Activated T-helper 2 cell treated with anti-CD3 and anti-CD28 coated beads, Interferon-gamma antibody, Interleukin-2, Interleukin-4, amounts not matched to agents 10 μg/mL and 5 μg/mL and 100 μg/mL, durations not matched to agents 14 hours and 24 hours and 36 hours (primary cell): ENCODE measurements around the gene LBP. TPM values are rescaled to one million over a fixed set of nuclear protein-coding genes. Genes with fewer than 3 reads are reported as not detected.

Source experiments
- DNase-seq: peaks from one replicate; pipeline ENCODE4 v3.0.0; 2021; ENCODE audit warnings: low spot score
- H3K27ac Mint-ChIP-seq: one replicate; pipeline ENCODE4 v1.8.0; 2021; ENCODE audit warnings: mixed read lengths
- H3K27me3 Mint-ChIP-seq: one replicate; pipeline ENCODE4 v1.8.0; 2021; ENCODE audit warnings: low read depth, mixed read lengths
- H3K36me3 Mint-ChIP-seq: one replicate; pipeline ENCODE4 v1.8.0; 2021; ENCODE audit warnings: low read depth, mixed read lengths
- H3K4me1 Mint-ChIP-seq: one replicate; pipeline ENCODE4 v1.8.0; 2021; ENCODE audit warnings: low read depth, mixed read lengths
- H3K4me3 Mint-ChIP-seq: one replicate; pipeline ENCODE4 v1.8.0; 2021; ENCODE audit warnings: low read depth, mild to moderate bottlenecking, moderate library complexity, mixed read lengths
- H3K9me3 Mint-ChIP-seq: one replicate; pipeline ENCODE4 v1.8.0; 2021; ENCODE audit warnings: mixed read lengths
- intact Hi-C: fragments of 100-400 bp; cut with micrococcal nuclease; formaldehyde crosslinking; loops from one replicate; pipeline ENCODE4 v1.15.1; 2023
- total RNA-seq: library from RNA; stranded (reverse); gene quantifications from 2 replicates; pipeline ENCODE4 v1.2.3, GENCODE V29; 2022

The LBP gene
- total RNA-seq, 1 donor from 2014 or later: not detected

GRCh38 chr20:38420388-38421085 lies 74.3 kb downstream of the LBP start:
- Mint-ChIP-seq H3K9me3 (no peaks in the 10 kb centered on the region), H3K27ac (no peak overlapping the region), H3K4me3 (no peak overlapping the region), H3K27me3 (no peaks in the 10 kb centered on the region), H3K4me1 (peaks cover 6% of the 10 kb centered on the region), H3K36me3 (peaks cover 91% of the 10 kb centered on the region)
- intact Hi-C loops: no loop called here
- DNase-seq: no peak

- intact Hi-C loops: no loop called here
- DNase-seq: no peak
- no peaks in the 10 kb centered on the region for H3K27me3 Mint-ChIP-seq
- peaks cover 92% of the 10 kb centered on the region for H3K36me3 Mint-ChIP-seq
- no peak overlapping the region for H3K4me3 Mint-ChIP-seq
- no peak overlapping the region for H3K27ac Mint-ChIP-seq
- H3K9me3 Mint-ChIP-seq: no peaks in the 10 kb centered on the region
- peaks cover 14% of the 10 kb centered on the region for H3K4me1 Mint-ChIP-seq
Measured at GRCh38 chr20:38421915-38422314, 75.6 kb downstream of the LBP start.

GRCh38 chr20:38423541-38423940 lies 77.3 kb downstream of the LBP start:
- no peak overlapping the region for H3K4me3 Mint-ChIP-seq
- no peaks in the 10 kb centered on the region for H3K27me3 Mint-ChIP-seq
- H3K4me1 Mint-ChIP-seq: peaks cover 20% of the 10 kb centered on the region
- no peak overlapping the region for H3K27ac Mint-ChIP-seq
- DNase-seq: no peak
- H3K36me3 Mint-ChIP-seq: peaks cover 96% of the 10 kb centered on the region
- H3K9me3 Mint-ChIP-seq: no peaks in the 10 kb centered on the region
- intact Hi-C loops: no loop called here

DNA sequence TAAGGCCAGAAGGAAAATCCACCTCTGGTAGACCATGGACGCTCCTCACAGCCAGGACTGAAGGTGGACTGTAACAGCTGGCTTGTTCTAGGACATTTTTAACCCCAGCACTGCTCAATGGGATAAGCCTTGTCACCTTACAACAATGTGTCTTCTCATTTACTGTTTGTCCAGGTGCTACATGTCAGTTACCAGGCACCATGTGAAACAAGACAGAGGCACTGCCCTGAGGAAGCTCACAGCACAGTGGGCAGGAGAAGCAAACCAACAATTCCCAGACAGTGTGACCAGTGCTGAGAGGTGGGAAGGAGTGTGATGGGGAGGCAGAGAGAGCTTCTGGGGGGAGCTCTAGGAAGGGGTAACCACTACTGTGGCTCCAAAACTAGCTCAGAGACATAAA lies 78.1 kb downstream of the LBP start:
- no peaks in the 10 kb centered on the region for H3K27me3 Mint-ChIP-seq
- peaks cover 20% of the 10 kb centered on the region for H3K4me1 Mint-ChIP-seq
- H3K27ac Mint-ChIP-seq: no peak overlapping the region
- H3K9me3 Mint-ChIP-seq: no peaks in the 10 kb centered on the region
- DNase-seq: no peak
- H3K4me3 Mint-ChIP-seq: no peak overlapping the region
- intact Hi-C loops: no loop called here
- peaks cover 96% of the 10 kb centered on the region for H3K36me3 Mint-ChIP-seq

DNA sequence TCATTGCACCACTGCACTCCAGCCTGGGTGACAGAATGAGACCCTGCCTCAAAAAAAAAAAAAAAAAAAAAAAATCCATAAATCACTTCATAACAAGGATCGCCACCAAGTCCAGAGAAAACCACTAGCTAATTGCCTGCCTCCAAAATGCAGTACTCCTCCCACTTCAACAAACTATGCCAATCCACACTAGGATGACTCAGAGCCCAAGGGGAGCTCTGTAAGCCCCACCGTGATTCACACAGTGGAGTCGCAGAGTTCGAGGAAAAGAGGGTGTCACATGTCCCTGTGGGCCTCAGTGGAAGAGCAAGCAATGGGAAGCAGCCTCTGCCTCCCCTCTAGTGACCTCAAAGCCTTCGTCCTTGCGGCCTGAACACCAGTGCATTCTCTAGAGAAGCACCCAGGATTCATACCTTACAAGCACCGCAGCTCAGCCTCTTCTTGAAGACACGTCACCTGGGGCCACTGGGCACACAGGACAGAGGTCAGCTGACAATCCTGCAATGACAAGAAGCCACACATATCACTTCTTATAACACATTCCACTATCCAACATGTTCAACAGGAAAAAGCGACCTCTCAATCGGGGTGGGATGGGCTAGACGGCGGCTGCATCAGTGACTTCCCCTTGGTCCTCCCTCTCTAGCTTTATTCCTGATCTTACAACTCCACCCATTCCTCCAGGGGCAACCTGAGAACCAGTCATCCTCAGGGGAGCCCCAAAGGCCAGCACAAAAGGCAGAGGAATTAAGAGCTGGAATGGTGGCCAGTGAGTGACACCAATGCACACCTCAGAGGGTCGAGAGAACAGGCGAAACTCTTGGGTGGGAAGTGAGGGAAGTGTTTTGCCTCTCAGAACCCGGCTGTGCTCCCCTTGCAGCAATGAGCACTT lies 80.0 kb downstream of the LBP start:
- intact Hi-C loops: no loop called here
- no peaks in the 10 kb centered on the region for H3K9me3 Mint-ChIP-seq
- H3K4me3 Mint-ChIP-seq: no peak overlapping the region
- H3K27me3 Mint-ChIP-seq: no peaks in the 10 kb centered on the region
- H3K4me1 Mint-ChIP-seq: peaks cover 26% of the 10 kb centered on the region
- H3K27ac Mint-ChIP-seq: no peak overlapping the region
- no peak for DNase-seq
- H3K36me3 Mint-ChIP-seq: peaks cover 96% of the 10 kb centered on the region

Other genes starting within 250 kb of the LBP start
- not detected in 2 replicates for gene TGM2, start 181.2 kb upstream of the LBP start, total RNA-seq
- not detected in 2 replicates for gene KIAA1755, start 85.7 kb upstream of the LBP start, total RNA-seq
- gene BPI, start 42.3 kb upstream of the LBP start, total RNA-seq: not detected in 2 replicates
- gene SNHG17, start 88.8 kb downstream of the LBP start, total RNA-seq: 78.7 and 83.7 TPM in 2 replicates
- 30.0 and 33.1 TPM in 2 replicates for gene RALGAPB, start 126.4 kb downstream of the LBP start, total RNA-seq
- gene ADIG, start 234.7 kb downstream of the LBP start, total RNA-seq: not detected in 2 replicates